ENCODE results near the gene EARS2. TPM values are rescaled to one million over a fixed set of nuclear protein-coding genes. Genes with fewer than 3 reads are reported as not detected.

The EARS2 gene
- total and polyA plus RNA-seq, 2 of the 4 experiments (the other 2 are of a cell fraction): 28.1 to 37.8 TPM

- no peaks in the 10 kb centered on the region for H3K4me1 ChIP-seq (ENCODE audit: control insufficient read depth, insufficient read depth, low read length)
- no peak overlapping the region for H3K9ac ChIP-seq (ENCODE audit: low read depth, low read length)
- no peak overlapping the region for H4K91ac ChIP-seq (ENCODE audit: insufficient read depth, low read depth, low read length)
- peaks cover 56% of the 10 kb centered on the region for H3K36me3 ChIP-seq (ENCODE audit: control insufficient read depth, insufficient read depth, low read length)
- no peak for TF ChIP-seq FOS (IDR thresholded peaks at IDR 0.05; ENCODE audit: low read depth, low read length)
- TF ChIP-seq MAFK (IDR thresholded peaks at IDR 0.05; ENCODE audit: low read depth, low read length): no peak
- TF ChIP-seq RCOR1 (IDR thresholded peaks at IDR 0.05; ENCODE audit: insufficient replicate concordance, low read length): no peak
- no peak for TF ChIP-seq CEBPB (IDR thresholded peaks at IDR 0.05; ENCODE audit: low read depth, low read length)
- no peak for TF ChIP-seq SMC3 (IDR thresholded peaks at IDR 0.05; ENCODE audit: low read depth, low read length)
- TF ChIP-seq, protein P1, sequence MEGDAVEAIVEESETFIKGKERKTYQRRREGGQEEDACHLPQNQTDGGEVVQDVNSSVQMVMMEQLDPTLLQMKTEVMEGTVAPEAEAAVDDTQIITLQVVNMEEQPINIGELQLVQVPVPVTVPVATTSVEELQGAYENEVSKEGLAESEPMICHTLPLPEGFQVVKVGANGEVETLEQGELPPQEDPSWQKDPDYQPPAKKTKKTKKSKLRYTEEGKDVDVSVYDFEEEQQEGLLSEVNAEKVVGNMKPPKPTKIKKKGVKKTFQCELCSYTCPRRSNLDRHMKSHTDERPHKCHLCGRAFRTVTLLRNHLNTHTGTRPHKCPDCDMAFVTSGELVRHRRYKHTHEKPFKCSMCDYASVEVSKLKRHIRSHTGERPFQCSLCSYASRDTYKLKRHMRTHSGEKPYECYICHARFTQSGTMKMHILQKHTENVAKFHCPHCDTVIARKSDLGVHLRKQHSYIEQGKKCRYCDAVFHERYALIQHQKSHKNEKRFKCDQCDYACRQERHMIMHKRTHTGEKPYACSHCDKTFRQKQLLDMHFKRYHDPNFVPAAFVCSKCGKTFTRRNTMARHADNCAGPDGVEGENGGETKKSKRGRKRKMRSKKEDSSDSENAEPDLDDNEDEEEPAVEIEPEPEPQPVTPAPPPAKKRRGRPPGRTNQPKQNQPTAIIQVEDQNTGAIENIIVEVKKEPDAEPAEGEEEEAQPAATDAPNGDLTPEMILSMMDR (conservative IDR thresholded peaks at IDR 0.05; ENCODE audit: low read depth, low read length): no peak
- no peak for TF ChIP-seq USF2 (IDR thresholded peaks at IDR 0.05; ENCODE audit: low read depth, low read length)
- TF ChIP-seq RAD21 (IDR thresholded peaks at IDR 0.05; ENCODE audit: low read length): no peak
- no peak for TF ChIP-seq RFX5 (IDR thresholded peaks at IDR 0.05; ENCODE audit: low read depth, low read length)
- H4K5ac ChIP-seq (ENCODE audit: low read depth, low read length): no peak overlapping the region
- in situ Hi-C loops (cut with MboI; ENCODE audit: low sequenced_read_pairs): no loop called here
- H4K20me1 ChIP-seq (ENCODE audit: insufficient read depth, low read length): peaks cover 11% of the 10 kb centered on the region
- no peaks in the 10 kb centered on the region for H3K9me3 ChIP-seq (ENCODE audit: control insufficient read depth, insufficient read depth, low read length)
- peak; percentile 11 for DNase-seq
- POLR2A ChIA-PET (ENCODE audit: unreplicated experiment): no interaction called here
- no peak for ATAC-seq (ENCODE audit: low read depth)
- no peak overlapping the region for H3K18ac ChIP-seq (ENCODE audit: low read depth, low read length)
- H3K27me3 ChIP-seq (ENCODE audit: control insufficient read depth, insufficient read depth, low read length): no peaks in the 10 kb centered on the region
- dilution Hi-C loops (cut with HindIII; ENCODE audit: low sequenced_read_pairs, unreplicated experiment): no loop called here
- H2BK20ac ChIP-seq (ENCODE audit: low read depth, low read length): no peak overlapping the region
- H2AFZ ChIP-seq (replicated peaks; ENCODE audit: low read length, poor library complexity): no peak overlapping the region
- H3K4me2 ChIP-seq (ENCODE audit: low read depth, low read length): no peak overlapping the region
- H3K56ac ChIP-seq (ENCODE audit: extremely low read depth, insufficient read depth, low read length): no peak overlapping the region
- H2AK5ac ChIP-seq (ENCODE audit: low read depth, low read length): no peak overlapping the region
- no peak overlapping the region for H3K4ac ChIP-seq (ENCODE audit: low read depth, low read length)
- intact Hi-C loops (cut with micrococcal nuclease): no loop called here
- peaks cover 0 to 16% of the 10 kb centered on the region in 2 experiments for H3K79me1 ChIP-seq (ENCODE audit: low read depth in 1 of 2, low read length in 2 of 2)
- no peak overlapping the region for H4K8ac ChIP-seq (ENCODE audit: low read depth in 2 of 2, low read length in 2 of 2)
- 0 out of 2 replicates have a peak, but pooled peaks cover 3% of the 10 kb centered on the region for H3K9me1 ChIP-seq (ENCODE audit: insufficient read depth, low read length)
- CTCF ChIA-PET: no interaction called here
- H2BK5ac ChIP-seq (ENCODE audit: low read depth, low read length, poor library complexity, severe bottlenecking): no peak overlapping the region
- H3K4me3 ChIP-seq (ENCODE audit: insufficient read depth, low read depth, low read length): no peak overlapping the region
- H3K23ac ChIP-seq (ENCODE audit: low read depth, low read length): no peak overlapping the region
- no peak overlapping the region for H3K14ac ChIP-seq (replicated peaks; ENCODE audit: low read depth, low read length)
- no peak overlapping the region for H2BK120ac ChIP-seq (ENCODE audit: low read depth, low read length)
- H3K27ac ChIP-seq (ENCODE audit: insufficient read depth, low read length): no peak overlapping the region
- H2BK15ac ChIP-seq (ENCODE audit: low read depth, low read length): no peak overlapping the region
- H2AK9ac ChIP-seq (replicated peaks; ENCODE audit: low read depth, low read length, poor library complexity): no peak overlapping the region
- BruUV-seq (replicated peaks): no TSS peak
- no CpG with 5 or more reads among the region's 3 CpGs for WGBS, 2 experiments (ENCODE audit: extremely low coverage in 2 of 2, insufficient read length in 1 of 2)
These were observed 18.7 kb upstream of the EARS2 start for GRCh38 chr16:23575834-23576233.
